Kidney (tissue), 14 donors: ENCODE results near the gene IGSF11. TPM values are rescaled to one million over a fixed set of nuclear protein-coding genes. Genes with fewer than 3 reads are reported as not detected.
A peak's percentile ranks its signal among the peaks of the same experiment; 100 is the strongest.

Experiments used
- DNase-seq, 5 donors: peaks; one replicate each; pipeline ENCODE4 v3.0.0-alpha.2; 2013 to 2020
- FAIRE-seq: peaks from 2 replicates; lab custom pipeline; 2012; peaks lifted over from hg19 to GRCh38; lab: Jason Lieb, UNC
- H3K27ac ChIP-seq, 2 donors: one replicate each; pipeline ENCODE4 v1.7.0; 2013; ENCODE audit warnings: low read depth in 2 of 2, low read length in 2 of 2, inconsistent platforms in 1 of 2
- H3K27me3 ChIP-seq: one replicate; pipeline ENCODE4 v1.7.1; 2013; ENCODE audit warnings: low read length, inconsistent platforms; ENCODE audit not compliant: control insufficient read depth, insufficient read depth
- H3K36me3 ChIP-seq, 3 donors: one replicate each; pipeline versions ENCODE4 v1.7.0 to v1.7.1; 2013; ENCODE audit warnings: low read length in 3 of 3, control low read depth in 1 of 3, inconsistent platforms in 1 of 3; ENCODE audit not compliant: insufficient read depth in 3 of 3, control insufficient read depth in 2 of 3
- H3K4me1 ChIP-seq, 3 donors: one replicate each; pipeline versions ENCODE4 v1.7.0 to v1.7.1; 2013; ENCODE audit warnings: low read length in 3 of 3, inconsistent platforms in 1 of 3, low read depth in 1 of 3; ENCODE audit not compliant: control insufficient read depth in 2 of 3, insufficient read depth in 2 of 3
- H3K4me3 ChIP-seq, 3 donors: one replicate each; pipeline versions ENCODE4 v1.7.0 to v1.8.1; 2013; ENCODE audit warnings: low read length in 3 of 3, control low read depth in 1 of 3, inconsistent platforms in 1 of 3
- H3K9ac ChIP-seq, 3 donors: one replicate each; pipeline versions ENCODE4 v1.7.0 to v1.7.1; 2013; ENCODE audit warnings: low read length in 3 of 3, control low read depth in 1 of 3, inconsistent platforms in 1 of 3
- H3K9me3 ChIP-seq, 3 donors: one replicate each; pipeline versions ENCODE4 v1.7.0 to v1.7.1; 2013; ENCODE audit warnings: low read length in 3 of 3, control low read depth in 1 of 3, inconsistent platforms in 1 of 3; ENCODE audit not compliant: control insufficient read depth in 2 of 3, insufficient read depth in 1 of 3
- intact Hi-C: fragments of 100-400 bp; cut with DNase I; formaldehyde crosslinking; loops from one replicate; pipeline ENCODE4 v1.11.1; 2022
- polyA plus RNA-seq: library from polyadenylated mRNA; stranded (reverse); fragments of 350-450 nt; fragmentation: Illumina TruSeq; extraction: RNeasy Lipid Tissue Mini Kit (QIAGEN cat#74804); gene quantifications from one replicate; pipeline ENCODE4 v1.2.3, GENCODE V29; 2014; ENCODE audit warnings: low read depth, low replicate concordance; ENCODE audit not compliant: insufficient read depth
- total RNA-seq: library from RNA; stranded (reverse); fragmentation: NEBNext Ultra II Directional; extraction: Animal tissue kit (Norgen Biotek cat#: 25700); gene quantifications from one replicate; pipeline ENCODE4 v1.2.1, GENCODE V29; 2021
- TF ChIP-seq, protein P1 (sequence below): IDR thresholded peaks from 3 replicates; pipeline ENCODE4 v1.5.1; 2012; ENCODE audit warnings: mild to moderate bottlenecking, moderate library complexity, borderline replicate concordance; ENCODE audit not compliant: insufficient read depth; ENCODE audit errors: extremely low read depth
- donor health status: control.
- donor health status: control.
- donor health status: control.
- donor health status: control.
- donor health status: control.
- donor health status: DM: yes; HTN: yes; CAD: no.
- donor health status: Normal renal cell carcinoma (clear cell type).

Gene IGSF11
- total and polyA plus RNA-seq, 2 donors from 2014 or later, result 1.3 to 6.7 TPM

DNA sequence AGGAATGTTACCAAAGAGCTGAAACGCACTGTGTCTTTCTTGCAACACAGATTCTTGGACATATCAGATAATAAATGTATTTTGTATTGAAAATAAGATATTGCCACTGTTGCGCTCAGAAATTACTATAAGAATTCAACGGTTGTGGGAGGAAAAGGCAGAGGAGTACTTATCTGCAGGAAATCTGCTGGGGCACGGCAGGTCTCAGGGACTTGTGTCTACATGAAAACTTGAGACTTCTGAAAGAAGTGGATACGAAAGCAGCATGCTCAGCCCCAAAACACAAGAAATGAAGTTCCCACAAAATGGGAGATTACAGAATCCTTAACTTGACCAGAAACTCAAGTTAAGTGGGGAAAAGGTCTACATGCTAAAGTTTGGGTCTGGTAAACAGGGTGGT lies 86.5 kb downstream of the IGSF11 start:
- Histone ChIP-seq H3K4me1 (no peaks in the 10 kb centered on the region), H3K9me3 (no peaks in the 10 kb centered on the region), H3K9ac (no peak overlapping the region), H3K36me3 (no peaks in the 10 kb centered on the region), H3K4me3 (no peak overlapping the region), H3K27ac (no peak overlapping the region), H3K27me3 (no peaks in the 10 kb centered on the region)
- FAIRE-seq (no peak), DNase-seq (no peak)
- intact Hi-C loops, result no loop called here
- TF ChIP-seq, protein P1, sequence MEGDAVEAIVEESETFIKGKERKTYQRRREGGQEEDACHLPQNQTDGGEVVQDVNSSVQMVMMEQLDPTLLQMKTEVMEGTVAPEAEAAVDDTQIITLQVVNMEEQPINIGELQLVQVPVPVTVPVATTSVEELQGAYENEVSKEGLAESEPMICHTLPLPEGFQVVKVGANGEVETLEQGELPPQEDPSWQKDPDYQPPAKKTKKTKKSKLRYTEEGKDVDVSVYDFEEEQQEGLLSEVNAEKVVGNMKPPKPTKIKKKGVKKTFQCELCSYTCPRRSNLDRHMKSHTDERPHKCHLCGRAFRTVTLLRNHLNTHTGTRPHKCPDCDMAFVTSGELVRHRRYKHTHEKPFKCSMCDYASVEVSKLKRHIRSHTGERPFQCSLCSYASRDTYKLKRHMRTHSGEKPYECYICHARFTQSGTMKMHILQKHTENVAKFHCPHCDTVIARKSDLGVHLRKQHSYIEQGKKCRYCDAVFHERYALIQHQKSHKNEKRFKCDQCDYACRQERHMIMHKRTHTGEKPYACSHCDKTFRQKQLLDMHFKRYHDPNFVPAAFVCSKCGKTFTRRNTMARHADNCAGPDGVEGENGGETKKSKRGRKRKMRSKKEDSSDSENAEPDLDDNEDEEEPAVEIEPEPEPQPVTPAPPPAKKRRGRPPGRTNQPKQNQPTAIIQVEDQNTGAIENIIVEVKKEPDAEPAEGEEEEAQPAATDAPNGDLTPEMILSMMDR, result no peak

DNA sequence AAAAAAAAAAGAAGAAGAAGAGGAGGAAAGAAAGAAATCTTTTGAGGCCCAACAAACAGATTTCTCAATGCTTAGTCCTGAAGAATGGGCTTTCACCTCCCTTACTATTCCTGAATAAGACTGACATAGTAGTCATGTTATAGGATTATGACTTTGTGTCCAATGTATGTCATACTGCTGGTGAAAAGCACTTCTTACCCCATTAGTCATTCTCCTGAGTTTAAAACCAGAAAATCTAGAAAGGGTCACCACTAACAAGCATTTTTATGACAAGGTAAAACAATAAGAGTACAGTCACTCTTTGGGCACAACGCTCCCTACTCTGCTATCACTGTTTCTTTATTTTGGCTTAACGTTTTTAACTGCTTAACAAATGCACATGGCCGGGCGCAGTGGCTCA lies 88.2 kb downstream of the IGSF11 start:
- no peak overlapping the region for H3K4me3 ChIP-seq
- no peaks in the 10 kb centered on the region for H3K27me3 ChIP-seq
- no peak for FAIRE-seq
- DNase-seq, result no peak
- H3K4me1 ChIP-seq, result no peaks in the 10 kb centered on the region
- H3K36me3 ChIP-seq, result no peaks in the 10 kb centered on the region
- intact Hi-C loops, result no loop called here
- no peaks in the 10 kb centered on the region for H3K9me3 ChIP-seq
- TF ChIP-seq, protein P1, result no peak
- H3K27ac ChIP-seq, result no peak overlapping the region
- H3K9ac ChIP-seq, result no peak overlapping the region

DNA sequence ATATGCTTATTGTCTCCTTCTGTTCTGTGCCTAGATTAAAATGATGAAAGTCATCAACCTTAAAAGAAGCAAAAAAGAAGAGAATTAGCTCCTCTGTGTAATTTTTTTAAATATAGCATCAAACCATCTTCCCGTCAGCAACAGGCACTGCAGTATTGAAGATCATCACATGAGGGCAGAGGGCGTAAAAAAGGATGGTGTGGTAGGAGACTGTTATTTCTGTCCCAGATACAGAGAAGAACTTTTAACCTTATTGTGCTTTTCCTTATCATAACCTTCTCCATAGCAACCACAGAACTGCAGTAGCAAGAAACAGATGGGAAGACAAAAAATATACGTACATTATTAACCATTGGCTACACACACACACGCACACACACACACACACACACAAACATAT lies 88.8 kb downstream of the IGSF11 start:
- intact Hi-C loops, result no loop called here
- H3K27ac ChIP-seq, result no peak overlapping the region
- H3K9me3 ChIP-seq, result no peaks in the 10 kb centered on the region
- H3K4me3 ChIP-seq, result no peak overlapping the region
- H3K9ac ChIP-seq, result no peak overlapping the region
- no peaks in the 10 kb centered on the region for H3K4me1 ChIP-seq
- FAIRE-seq (no peak), DNase-seq (no peak)
- no peaks in the 10 kb centered on the region for H3K36me3 ChIP-seq
- TF ChIP-seq, protein P1, result no peak
- H3K27me3 ChIP-seq, result no peaks in the 10 kb centered on the region

DNA sequence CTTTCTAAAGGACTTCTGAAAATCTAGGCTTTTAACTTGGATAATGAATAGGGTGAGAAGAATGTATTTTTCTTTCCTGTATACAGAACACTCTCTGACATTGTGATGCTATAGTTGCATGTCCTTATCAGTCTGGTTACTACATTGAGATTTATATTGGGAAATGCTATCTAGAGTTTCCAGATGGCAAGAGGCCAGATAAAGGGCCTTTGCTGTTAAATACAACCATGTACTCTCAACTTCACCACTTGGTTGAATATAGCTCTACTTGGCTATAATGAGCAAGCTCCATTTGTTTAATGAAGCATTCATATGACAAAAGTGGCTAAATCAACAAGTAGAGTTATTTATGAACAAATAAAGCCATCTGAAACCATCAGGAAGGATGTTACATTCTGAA lies 91.0 kb downstream of the IGSF11 start:
- TF ChIP-seq, protein P1, result no peak
- H3K27ac ChIP-seq, result no peak overlapping the region
- H3K27me3 ChIP-seq, result no peaks in the 10 kb centered on the region
- H3K9me3 ChIP-seq, result no peaks in the 10 kb centered on the region
- intact Hi-C loops, result no loop called here
- no peak overlapping the region for H3K4me3 ChIP-seq
- H3K36me3 ChIP-seq, result no peaks in the 10 kb centered on the region
- no peak overlapping the region for H3K9ac ChIP-seq
- DNase-seq (peak in 1 of 5 donors; percentile 9), FAIRE-seq (no peak)
- H3K4me1 ChIP-seq, result no peaks in the 10 kb centered on the region
